ENCODE data around the gene DDX20.

The DDX20 gene

DNA sequence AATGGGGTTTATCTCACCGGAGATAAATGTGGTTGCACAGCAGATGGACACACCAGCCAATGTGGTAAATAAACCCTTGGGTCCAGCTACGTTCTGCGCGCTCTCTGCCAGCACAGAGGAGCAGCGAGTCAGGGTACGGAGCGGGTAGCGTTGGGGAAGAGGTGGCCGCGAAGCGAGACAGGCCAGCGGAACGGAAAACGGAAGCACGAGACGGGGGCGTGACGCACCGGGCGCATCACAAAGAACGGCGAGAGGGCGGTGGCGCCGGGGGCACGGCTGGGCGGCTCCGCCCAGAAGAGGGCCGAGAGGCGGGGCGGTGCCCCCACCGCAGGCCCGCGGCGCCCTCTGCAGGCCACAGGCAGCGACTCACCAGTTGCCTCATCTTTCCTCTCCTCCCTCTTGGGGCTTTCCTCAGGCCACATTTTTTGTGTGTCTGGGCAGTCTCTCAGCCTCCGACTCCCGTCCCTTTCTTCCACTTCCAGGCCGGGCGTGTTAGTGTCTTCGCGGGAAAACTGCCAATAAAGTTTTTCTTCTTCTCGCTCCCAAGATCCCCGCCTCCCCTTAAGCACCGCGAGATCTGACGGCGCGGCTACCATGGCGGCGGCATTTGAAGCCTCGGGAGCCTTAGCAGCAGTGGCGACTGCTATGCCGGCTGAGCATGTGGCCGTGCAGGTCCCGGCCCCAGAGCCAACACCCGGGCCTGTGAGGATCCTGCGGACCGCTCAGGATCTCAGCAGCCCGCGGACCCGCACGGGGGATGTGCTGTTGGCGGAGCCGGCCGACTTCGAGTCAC is at the start of gene DDX20:
DDX20 (plus strand) TSS at position 571 of the 793 bp plus-strand sequence; CDS start at position 595, 24 bp downstream.
- peak; percentile 99 for DNase-seq

- DNase-seq = no peak
These were observed 48.8 kb upstream of the DDX20 start for GRCh38 chr1:111706921-111707320.

- no peak for DNase-seq
These were observed 47.8 kb upstream of the DDX20 start for GRCh38 chr1:111707906-111708305.

GRCh38 chr1:111709986-111710385 is 45.7 kb upstream of the DDX20 start:
- DNase-seq = no peak

GRCh38 chr1:111716333-111716732 is 39.4 kb upstream of the DDX20 start:
- DNase-seq = no peak

GRCh38 chr1:111717450-111717849 is 38.3 kb upstream of the DDX20 start:
- no peak for DNase-seq

DNA sequence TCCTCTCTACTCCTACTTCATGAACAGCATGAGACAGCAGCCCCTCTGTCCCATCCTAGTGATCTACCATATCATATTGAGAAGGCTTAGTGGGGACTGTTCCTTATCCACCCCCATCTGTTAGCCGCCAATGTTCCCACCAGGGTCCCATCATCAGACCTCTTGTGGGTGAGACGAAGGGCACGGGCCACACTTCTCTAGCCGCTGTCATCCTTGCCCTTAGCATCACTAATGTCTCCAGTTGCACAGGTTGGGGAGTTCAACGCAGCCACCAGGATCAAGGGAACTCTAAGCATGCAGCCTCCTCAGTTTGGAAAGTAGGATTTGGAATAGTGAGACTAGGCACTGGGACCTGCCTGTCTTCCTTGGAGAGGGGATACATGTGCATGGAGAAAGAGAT is 36.6 kb upstream of the DDX20 start:
- no peak for DNase-seq

- DNase-seq = no peak
These were observed 36.0 kb upstream of the DDX20 start for GRCh38 chr1:111719674-111720132.

DNA sequence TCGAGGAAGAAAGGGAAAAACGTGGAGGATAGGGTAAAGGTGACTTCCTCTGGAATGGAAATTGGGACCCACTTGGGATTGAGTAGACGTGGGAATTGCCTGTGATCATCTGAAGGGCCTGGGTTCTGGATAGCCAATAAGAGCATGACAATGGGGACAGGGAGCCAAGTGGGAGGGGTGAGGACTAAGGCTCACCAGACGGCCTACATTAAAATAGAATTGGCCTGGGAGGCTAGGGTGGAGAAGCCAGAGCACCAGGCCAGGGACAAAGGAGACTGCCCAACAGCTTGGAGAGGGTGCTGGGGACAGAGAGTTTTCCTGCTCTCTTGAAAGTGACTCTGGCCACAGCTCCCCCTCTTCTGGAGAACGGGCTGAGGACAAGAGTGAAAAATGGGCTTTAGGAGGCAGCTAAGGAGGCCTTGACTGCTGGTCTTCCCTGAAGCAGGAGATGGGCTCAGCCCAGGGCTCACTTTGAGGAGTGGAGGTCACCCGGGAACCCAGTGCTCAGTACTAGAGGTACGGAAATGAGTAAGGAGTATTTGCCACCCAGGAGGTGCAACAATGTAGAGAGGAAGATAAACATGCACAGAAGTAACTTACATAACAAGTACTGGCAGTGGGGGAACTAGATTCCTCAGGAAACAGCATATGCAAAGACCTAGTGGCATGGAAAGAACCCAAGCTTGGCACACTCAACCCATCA is 35.3 kb upstream of the DDX20 start:
- DNase-seq = no peak

DNA sequence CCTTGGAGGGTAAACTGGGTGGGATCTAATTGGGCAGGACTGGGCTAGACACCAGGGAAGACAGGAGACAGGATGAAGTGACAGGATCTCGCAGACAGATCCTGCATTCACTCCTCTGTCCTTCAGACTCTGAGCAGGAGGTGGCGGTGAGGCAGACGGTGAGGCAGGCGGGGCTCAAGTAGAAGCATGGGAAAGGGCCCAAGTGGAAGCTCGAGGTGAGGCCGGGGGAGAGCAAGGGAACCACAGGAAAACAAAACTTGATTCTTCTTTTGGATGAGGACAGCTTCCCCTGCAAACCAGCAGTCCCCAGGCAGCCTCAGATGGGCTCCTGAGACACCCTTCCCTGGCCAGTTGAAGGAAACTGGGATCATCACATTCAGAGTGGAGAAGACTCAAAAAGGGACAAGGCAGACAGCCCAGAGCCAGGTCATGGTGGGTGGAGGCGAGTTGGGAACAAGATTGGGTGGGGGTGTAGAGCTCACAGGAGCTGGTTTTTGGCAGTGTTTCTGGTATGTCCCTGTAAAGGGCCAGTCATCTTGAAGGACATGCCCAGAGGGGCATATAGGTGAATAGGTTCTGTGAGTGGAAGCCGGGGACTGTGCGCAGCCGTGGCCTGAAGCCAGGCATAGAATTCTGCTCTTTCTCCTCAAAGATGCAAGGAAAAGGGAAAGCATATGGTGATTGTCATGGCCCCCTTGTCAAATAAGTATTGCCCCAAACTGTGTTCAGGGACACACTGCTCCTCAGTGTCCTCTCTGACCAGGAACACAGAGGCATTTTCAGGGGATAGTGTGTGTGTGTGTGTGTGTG is 34.5 kb upstream of the DDX20 start:
- DNase-seq = no peak

DNA sequence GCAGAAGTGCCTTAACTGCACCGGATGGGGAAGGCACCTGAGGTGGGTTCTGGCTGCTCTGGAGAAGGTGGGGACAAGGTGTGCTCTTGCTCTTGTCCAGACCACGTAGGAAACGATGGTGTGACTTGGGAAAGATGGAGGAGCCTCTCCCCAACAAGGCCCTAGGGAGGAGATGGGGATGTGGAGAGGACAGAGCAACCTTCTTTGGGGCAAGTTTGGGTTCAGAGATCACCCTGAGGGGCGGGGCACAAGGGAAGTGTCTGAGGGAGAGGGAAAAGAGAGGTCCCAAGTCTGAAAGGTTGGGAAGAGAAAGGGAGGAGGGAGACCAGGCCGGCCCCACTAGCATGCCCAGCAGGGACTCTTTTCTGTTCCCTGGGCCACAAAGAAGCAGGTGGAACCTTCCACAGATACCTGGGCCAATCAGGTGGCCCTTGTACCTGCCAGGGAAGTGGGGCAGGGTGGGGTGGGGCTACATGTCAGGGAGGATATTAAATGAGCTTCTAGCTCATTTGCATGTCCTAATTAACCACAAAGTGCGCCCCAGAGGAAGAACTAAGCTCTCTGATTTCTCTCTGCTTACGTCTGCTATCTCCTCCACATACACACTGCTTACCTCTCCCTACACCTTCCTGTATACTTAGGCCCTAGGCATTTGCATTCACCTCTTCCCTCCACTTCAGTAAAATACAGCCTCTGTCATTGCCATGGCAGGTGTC is 32.5 kb upstream of the DDX20 start:
- peak; percentile 52 for DNase-seq

DNA sequence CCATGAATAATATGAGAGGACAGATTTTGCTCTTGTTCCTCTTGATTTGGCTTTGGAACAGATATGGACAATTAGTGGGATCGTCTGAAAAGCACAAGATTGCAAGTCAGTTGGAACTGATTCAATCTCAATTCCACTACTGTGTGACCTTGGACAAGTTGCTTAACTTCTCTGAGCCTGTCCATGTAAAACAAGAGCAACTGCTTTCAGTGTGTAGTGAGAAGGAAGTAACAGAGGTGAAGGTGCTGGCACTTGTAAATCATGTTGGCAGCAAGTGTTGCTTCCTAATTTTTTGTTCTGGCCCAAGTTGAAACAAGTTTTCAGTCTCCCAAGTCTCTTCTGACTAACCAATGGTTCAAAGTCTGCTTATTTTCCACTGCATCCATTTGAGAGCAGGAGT is 31.8 kb upstream of the DDX20 start:
- DNase-seq = no peak

DNA sequence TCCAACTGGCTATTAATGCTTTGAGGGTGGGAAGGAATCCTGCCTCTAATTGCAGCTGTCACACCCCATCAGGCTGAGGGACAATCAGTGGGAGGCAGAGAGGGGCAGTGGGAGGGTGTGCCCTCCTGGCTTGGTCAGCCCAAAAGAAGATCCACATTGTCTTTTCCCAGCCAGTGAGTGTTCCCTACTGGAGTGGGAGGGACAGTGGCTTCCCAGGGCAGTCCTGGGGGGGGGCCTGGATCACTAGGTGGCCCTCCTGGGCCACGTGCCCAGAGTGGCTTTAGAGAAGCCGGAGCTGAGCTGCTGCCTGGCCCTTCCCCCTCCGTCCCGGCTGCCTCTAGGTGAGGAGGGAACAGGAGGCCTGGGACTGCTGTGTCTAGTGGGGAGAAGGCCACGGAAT is 30.5 kb upstream of the DDX20 start:
- DNase-seq = no peak

DNA sequence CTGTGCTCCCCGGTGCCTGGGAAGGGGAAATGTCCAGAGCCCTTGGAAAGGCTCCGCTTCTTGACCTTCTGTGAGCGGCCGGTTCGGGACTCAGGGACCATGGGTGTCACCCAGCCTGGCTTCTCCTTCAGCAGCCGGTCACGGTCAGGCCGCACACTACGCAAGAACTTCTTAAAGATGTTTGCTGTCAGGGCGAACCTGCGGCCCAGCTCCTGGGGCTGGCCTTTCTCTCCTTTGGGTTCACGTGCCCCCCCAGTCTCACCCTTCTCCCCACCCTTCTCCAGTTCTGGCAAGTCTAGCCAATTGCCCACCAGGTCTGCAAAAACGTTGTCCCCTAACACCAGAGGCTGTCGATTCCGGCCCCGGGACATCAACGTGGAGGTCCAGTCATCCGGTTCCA is 28.6 kb upstream of the DDX20 start:
- DNase-seq = no peak

DNA sequence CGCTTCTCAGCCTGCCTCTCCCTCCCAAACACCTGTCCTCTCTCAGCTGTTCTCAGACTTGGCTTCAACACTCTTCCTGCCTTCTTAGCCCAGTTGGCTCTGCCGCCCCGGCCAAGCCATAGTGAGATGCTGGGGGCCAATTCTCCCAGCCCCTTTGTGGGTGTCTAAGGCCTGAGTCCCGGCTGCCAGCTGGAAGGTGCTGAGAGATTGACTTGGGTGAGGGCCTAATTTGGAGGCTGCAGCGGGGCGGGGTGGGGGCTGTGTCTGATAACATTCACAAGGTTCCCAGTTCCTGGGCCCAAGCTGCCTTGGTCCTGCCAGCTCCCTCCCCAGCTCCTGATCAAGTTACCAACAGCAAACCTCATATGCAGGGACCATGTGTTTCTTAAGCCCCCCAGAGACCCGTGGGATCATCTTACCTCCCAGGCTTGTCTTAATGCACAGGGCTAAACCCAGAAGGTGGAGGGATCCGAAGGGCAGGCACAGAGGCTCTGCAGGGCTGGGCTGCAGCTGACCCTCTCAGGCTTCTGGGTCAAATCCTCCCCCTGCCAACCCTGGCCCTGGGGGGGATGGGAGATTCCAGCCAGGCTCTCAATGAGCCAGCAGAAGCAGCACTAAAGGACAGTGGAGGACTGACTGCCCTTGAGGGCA is 26.3 kb upstream of the DDX20 start:
- no peak for DNase-seq

- DNase-seq = no peak
These were observed 25.6 kb upstream of the DDX20 start for GRCh38 chr1:111729946-111730681.

GRCh38 chr1:111730706-111731105 is 25.0 kb upstream of the DDX20 start:
- DNase-seq = no peak

GRCh38 chr1:111731956-111732355 is 23.7 kb upstream of the DDX20 start:
- no peak for DNase-seq

GRCh38 chr1:111732718-111733117 is 23.0 kb upstream of the DDX20 start:
- DNase-seq = no peak

GRCh38 chr1:111733183-111733991 is 22.3 kb upstream of the DDX20 start:
- DNase-seq = no peak

DNA sequence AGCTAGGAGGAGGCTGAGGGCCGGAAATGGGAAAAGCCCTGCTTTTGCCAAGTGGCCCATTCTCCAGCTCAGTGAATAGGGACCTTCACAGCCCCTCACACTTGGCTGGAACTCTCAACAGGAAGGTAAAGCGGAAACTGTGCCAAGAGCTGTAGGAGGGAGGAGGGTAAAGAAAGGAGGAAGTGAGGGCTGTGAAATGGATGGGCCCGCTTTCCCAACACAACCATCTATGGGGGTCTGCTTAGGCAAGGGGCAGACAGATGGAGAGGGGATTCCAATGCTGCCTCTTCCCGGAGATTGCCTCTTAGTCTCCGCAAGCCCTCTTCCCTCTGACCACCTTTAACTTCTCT is 21.7 kb upstream of the DDX20 start:
- DNase-seq = no peak
